HG03571 (cell line): Measurements from ENCODE around the gene ATP13A2.

Source experiments
- ATAC-seq: cut with Tn5 transposase; IDR thresholded peaks from one replicate; pipeline ENCODE4 v1.9.1; 2021; ENCODE audit not compliant: unreplicated experiment

The ATP13A2 gene

DNA sequence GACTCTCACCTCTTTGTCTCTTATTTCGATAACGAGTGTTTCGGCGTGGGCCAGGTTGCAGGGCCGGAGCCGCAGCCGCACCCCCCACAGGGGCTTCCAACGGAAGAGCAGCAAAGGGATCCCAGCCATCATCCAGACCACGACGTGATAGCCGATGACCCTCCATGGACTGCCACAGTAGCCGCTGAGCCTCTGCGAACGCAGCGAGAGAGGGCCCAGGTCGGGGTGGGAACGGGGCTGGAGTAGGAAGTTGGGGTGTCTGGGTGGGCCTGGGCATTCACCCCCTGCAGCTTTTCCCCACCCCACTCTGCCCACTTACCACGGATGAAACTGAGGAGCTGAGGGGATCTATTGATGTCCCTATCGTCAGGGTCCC lies 6.4 kb downstream of the ATP13A2 start:
- ATAC-seq: no peak

DNA sequence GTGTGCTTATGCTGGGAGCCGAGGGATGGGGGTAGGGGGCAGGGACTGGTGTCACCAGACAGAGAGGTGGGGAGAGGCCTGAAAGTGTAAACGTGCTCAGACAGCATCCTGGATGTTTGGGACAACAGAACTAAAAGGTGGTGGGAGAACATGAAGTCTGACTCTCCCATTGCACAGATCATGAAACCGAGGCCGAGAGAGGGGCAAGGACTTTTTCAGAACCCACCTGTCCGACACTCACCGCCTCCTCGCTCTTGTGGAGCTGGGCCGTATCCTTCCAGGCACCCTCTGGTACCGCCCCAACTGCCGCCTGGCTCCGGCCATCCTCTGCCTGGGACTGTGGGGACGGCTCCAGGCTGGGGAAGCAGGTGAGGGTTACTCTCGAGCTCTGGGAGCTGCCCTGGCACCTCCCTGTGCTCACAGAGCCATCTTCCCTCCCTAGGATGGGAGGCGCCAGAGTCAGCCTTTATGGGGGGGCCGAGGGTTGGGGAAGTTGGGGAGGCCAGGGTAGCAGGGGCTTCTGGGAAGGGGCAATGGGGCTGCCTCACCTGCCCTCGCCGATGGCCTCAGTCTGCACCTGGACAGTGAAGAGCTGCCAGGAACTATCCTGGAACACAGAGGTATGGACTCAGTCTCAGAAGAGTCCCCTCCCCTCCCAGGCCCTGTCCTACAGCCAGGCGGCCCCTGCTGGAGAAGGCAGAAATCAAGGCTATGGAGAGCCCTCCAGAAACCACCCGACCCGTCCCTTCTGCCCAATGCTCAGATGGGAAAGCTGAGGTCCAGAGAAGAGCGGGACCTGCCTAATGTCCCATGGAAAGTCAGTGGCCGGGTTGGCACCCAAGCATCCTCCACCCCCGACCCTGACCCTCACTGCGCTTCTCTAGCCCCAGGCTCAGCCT lies 7.0 kb downstream of the ATP13A2 start:
- no peak for ATAC-seq

DNA sequence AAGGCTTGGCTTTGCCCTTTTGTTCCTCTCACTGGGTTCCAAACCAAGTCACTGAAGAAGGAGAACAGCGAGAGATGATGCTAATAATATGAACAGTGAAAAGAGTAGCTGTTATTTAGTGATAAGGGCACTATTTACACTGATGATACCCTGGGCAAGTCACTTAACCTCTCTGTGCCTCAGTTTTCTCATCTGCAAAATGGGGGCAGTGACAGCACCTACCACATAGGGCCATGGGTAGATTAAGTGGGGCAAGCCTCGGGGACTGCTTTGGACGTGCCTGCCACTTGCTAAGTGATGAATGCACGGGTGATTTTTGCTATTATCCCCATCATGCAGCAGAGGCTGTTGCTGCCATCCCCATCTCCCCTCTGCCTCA lies 9.2 kb downstream of the ATP13A2 start:
- no peak for ATAC-seq

DNA sequence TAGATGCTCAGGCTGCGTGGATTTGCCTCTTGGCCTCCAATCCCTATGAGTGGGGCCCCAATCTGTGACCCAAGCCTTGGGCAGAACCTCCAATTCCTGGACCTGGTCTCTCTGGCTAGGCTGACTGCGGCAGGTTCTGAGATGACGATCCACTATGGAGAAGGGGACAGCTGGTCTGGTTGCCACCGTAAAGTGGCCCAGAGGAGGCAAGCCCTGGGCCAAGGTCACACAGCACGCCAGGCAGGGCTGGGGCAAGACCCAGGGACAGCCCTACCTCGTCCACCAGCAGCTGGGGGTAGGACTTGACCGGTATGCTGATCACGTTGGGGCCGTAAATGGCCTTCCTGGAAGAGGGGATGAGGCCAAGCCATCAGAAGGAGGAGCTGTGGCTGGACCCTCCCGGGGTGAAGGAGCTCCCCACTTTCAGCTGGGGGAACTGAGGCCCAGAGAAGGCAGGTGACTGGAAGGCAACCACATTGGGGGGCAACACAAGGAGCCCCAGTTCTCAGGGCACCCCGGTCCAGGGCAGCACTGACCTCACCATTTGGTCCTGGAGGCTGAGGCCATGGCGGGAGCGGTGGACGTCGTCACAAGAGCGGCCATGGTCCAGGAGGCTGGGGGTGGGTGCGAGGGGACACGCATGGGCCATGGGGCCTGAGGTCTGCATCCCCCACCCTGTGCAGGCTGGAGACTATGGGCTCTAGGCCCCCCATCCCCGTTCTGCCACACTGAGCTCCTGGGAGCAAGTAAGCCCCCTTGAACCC lies 9.8 kb downstream of the ATP13A2 start:
- no peak for ATAC-seq

DNA sequence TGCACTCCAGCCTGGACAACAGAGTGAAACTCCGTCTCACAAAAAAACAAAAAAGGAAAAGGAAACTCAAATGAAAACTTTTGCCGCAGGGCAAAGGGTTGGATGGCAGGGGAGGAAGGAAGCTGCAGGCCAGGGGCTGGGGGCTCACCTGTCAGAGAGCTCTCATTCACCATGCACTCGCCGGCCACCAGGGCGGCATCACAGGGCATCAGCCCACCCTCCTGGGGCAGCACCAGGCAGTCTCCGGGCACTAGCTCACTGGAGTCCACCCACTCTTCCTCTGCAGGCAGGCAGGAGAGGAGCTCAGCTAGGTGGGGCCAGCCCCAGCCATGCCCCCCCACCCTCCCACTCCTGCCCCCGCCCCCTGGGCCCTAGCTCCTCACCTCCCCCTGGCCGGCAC lies 11.9 kb downstream of the ATP13A2 start:
- ATAC-seq: no peak

DNA sequence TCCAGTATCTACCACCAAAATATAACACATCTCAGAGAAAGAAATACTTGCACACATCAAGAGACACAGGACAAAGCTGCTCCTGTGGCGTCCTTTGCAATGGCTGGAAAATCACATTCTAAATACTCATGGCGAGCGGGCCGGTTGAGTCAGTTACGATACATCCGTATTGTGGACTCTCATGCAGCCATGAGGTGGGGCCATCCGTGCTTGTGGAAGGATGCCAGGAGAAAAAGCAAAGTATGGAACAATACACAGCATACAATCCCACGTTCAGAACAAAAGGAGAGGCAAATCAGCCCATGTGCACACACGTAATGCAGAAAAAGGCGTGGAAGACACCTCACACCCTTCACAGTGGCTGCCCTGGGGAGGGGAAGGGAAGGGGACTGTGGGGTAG lies 13.1 kb downstream of the ATP13A2 start:
- ATAC-seq: no peak

DNA sequence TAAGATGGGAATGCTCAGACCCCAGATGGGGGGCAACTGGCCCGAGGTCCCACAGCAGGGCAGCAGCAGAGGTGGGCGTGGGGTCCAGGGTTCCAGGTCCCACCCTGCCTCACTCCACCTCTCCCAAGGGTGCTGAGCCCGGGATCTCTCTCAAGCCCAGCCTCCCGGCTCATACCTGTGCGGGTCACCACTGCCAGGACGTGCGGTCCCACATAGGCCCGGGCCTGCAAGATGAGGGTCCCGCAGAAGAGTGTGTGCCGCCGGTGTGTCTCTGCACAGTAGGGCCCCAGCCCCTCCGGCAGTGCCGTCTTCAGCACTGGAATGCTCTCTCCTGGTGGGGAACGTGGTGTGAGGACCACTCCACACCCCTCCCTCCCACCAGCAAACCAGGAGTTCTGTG lies 14.9 kb downstream of the ATP13A2 start:
- ATAC-seq: no peak

DNA sequence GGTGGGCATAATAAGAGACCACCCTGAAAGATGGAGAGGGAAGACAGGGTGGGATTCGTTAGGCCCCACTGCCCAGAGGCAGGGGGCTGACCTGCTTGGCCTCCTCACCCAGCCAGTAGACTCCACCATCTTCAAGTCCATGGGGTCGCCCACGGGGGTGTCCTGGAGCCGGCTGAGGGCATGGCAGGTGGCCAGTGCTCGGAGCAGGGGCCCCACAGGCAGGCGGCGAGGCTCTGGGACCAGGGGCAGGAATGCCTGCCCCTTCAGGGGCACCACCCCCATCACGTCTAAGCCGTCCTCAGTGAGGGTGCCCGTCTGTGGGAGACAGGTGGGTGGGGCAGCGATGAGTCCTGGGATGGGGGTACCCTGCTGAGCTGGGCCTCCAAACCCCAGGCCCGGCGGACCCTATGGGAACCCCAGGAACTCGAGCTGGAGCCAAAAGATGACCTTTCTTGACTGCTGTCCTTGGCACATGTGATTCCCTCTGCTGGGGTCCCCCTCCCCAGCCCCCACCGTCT lies 18.1 kb downstream of the ATP13A2 start:
- no peak for ATAC-seq

DNA sequence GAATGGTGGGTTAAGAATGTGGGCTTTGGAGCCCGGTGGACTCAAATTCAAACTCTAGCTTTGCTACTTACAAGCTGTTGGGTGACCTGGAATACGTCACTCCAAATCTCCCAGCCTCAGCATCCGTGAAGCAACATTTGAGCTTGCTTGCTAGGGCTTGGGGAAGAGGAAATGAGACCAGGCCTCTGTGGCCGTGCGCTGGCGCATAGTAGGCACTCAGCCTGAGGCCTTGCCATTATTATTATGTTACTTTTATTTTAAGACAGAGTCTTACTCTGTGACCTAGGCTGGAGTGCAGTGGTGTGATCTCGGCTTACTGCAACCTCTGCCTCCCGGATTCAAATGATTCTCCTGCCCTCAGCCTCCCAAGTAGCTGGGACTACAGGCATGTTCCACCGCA lies 19.1 kb downstream of the ATP13A2 start:
- ATAC-seq: no peak

DNA sequence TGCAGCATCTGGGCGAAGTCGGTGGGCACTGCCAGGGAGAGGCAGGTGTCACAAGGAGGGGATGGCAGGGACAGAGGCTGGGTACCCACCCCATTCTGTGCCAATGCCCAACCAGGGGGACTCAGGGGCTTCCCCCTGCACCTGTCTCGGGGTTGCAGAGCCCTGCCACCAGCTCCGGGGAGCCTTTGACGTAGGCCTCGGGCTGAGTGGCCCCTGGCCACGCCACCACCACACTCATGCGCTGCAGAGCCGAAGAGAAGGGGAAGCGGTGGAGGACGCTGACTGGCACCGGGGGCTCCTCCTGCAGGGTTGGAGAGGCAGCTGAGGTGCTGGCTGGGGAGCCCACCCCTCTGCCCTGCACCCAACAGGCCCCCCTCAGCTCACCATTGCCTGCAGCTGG lies 19.6 kb downstream of the ATP13A2 start:
- ATAC-seq: no peak

DNA sequence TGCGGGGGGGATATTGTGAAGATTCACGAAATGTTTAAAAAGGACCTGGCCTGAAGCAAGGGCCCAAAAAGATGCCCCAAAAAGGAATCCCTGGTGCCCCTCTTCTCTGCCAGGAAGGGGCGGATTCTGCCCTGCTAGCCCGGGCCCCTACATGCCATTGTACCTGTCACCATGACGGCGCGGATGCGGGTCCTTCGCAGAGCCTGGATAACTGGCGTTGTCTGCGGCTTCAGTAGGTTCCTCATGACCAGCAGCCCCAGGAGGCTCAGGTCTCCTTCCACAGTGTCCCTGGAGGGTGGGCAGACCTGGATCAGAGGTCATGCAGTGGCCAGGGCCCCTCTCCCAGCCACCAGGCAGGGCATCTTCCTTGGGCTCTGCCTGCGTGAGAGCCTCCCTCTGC lies 20.2 kb downstream of the ATP13A2 start:
- ATAC-seq: no peak

DNA sequence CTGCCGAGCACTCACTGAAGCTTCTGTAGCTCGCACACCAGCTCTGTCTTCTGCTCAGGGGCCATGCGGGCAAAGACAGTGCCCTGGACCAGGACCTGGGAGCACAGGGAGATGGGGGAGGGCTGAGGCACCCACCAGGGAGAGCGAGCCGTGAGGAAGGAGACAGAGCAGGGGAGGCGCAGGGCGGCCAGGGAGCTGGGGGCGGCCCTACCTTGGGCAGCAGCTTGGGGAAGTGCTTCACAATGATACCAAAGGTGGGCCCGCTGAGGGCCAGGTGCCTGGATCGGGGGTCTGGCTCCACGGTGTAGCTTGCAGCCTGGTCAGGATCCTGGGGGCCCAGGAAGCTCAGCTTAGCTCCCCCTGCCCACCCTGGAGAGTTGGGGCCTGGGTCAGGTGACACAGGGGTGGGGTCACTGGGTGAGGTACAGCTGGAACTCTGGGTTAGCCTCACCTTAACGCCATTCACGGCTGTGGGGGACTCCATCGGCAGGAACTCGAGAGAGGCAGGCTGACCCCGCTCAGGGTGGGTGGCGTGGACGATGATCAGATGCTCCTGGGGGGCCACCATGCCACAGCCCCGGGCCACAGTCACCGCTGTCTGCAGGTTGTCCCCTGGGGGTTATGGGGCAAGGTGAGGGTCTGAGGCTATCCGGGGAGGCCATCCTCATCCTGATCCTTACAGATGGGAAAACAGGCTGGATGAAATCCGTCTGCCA lies 21.9 kb downstream of the ATP13A2 start:
- no peak for ATAC-seq

DNA sequence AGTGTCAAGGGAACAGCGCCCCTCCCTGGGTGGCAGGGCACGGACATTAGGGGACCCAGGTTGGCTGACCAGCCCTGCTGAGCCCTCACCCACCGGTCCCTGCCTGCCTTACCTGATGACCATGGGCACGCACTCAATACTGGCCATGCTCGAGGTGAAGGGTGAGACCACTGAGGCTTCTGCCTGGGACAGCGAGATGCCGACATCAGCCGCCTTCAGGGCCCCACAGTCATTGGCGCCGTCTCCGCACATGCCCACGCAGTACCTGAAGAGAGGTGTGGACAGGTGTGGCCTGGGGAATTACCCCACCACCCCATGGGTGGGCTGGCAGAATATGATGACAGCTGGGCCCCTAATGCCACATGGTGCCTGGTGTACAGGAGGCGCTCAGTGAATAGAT lies 23.5 kb downstream of the ATP13A2 start:
- no peak for ATAC-seq

DNA sequence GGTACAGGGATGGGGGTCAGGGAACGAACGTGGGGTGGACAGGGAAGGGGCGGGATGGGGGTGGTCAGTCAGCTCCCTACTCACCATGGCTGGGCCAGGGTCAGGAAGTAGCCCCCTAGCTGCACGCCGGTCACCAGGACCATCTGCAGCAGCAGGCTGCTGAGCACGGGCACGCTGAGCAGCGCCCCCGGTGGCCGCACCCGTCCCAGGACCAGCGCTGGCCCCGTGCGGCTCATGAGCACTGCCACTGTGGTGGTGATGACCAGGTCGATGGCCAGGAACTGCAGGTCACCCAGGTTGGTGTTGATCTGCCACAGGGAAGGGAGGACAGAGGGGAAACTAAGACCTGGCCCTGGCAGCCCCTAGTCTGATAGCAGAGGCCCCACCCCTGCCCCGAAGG lies 24.8 kb downstream of the ATP13A2 start:
- no peak for ATAC-seq

DNA sequence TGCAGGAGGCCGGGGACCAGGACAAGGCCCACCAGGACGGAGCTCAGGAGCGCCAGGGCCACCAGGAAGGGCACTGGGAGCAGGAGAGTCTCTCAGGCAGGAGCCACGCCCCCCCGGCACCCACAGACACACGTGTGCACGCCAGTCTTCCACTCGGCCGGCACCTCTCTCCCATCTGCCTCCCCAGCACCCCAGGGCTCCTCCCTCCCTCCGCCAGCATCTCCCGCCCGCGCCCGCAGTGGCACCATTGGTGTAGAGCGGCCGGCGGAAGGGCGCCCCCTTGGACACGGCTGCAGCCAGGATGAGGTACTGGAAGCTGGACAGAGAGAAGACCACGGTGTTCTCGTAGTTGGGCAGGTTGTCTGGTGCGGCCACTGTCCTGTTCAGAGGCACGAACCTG lies 25.2 kb downstream of the ATP13A2 start:
- no peak for ATAC-seq

DNA sequence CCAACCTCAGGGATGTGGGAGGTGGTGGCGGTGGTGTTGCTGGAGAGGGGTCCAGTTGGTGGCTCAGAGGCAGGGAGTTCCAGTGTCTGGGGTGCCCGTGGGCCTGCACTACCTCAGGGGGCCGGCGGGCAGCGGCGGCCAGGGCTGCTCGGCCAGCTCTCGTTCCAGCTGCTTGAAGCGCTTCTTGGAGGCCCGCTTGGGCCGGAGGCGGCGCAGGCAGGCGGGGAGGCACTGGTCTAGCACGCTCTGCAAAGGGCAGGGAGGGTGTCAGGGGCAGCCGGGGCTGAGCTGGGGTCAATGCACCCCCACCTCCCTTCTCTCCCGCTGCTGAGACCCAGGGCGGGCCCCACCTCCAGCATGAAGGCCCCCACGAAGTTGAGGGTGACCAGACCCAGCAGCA lies 25.6 kb downstream of the ATP13A2 start:
- no peak for ATAC-seq

DNA sequence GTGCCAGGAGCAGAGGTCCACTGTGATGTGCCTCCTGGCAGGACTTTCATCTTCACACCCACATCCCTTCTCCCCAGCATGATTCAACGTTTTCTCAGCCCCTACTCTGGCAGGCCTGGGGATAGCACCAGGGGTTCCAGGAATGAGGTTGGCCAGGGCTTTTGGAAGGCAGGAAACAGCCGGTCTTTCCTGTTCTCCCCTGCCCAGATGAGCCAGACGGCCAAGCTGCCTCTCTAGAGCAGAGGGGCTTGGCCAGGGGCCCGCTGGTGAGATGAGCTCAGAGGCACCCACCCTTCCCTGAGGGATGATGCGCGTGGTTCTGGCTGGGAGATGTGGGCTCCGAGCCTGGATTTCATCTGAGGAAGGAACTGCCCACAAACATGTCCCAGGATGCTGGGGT lies 27.0 kb downstream of the ATP13A2 start:
- no peak for ATAC-seq

DNA sequence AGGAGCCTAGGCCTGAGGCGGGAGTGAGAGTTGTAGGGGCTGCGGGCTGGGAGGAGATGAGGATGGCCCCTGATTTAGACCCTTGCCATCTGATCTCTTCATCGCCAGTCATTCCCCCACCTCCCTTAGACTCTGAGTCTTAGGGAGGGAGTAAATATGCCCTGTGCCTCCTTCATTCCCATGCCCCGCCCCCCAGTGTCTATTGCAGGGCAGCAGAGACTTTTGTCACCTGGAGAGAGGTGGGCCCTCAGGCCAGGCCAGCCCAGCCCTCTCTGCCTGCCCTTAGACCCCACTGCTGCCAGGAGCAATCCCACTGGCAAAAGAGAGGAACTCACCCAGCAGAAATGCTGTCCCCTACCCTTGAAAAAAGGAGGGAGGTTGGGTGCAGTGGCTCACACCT lies 28.1 kb downstream of the ATP13A2 start:
- no peak for ATAC-seq

DNA sequence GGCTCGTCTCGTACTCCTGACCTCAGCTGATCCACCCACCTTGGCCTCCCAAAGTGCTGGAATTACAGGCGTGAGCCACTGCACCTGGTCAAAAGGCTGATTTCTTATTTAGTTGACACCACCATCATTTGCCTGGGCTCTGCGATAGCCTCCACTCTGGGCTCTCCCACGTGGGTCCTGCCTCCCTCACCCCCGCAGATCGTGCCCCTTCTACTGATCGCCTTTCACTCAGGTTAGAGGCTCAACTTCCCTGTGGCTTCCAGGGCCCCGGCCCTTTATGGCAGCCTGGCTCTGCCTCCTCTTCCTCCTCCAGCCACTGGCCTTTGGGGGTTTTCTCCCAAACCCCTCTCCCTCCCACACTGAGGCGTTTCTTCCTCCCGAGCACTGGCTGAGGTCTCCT lies 28.8 kb downstream of the ATP13A2 start:
- ATAC-seq: no peak

DNA sequence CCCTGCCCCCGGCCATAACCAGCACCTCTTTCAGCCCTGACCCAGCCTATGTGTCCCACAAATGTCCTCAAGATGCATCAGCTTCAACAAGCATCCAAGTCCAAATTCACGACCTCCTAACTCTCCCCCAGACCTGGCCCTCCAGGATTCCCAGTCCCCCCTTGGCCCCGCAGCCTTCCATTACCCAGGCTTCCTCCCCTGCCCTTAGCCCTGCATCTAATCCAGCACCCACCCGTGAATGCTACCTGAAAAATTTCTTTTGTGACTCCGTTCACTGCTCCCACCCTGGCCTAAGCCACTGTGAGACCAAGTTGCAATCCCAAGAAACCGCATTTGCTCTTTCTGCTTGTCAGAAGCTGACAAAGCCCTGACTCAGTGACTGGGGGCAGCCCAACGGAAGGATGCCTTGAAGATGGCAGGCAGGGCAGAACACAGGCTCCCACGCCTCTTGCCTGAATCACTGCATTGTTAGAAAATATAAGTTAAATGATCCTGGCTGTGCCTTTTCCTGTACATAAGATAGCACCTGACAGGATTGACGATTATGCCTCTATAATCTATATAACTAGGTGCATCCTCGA lies 30.4 kb downstream of the ATP13A2 start:
- ATAC-seq: no peak
